Astrocyte of the spinal cord (primary cell): Measurements from ENCODE around the gene TBC1D1.

Source experiments
- DNase-seq: peaks from one replicate; pipeline ENCODE4 v3.0.0; 2011; ENCODE audit warnings: low read depth, low spot score
- H3K4me3 ChIP-seq: 2 replicates; pipeline ENCODE4 v1.5.1; 2011; ENCODE audit warnings: low read depth, mild to moderate bottlenecking, low read length, moderate library complexity
- CTCF ChIP-seq: IDR thresholded peaks from 2 replicates; pipeline ENCODE4 v1.5.1; 2012; ENCODE audit warnings: low read depth, mild to moderate bottlenecking, low read length, inconsistent platforms
- in situ Hi-C: cut with HindIII; loops from 2 replicates; pipeline ENCODE4 v1.10.0; 2017; ENCODE audit warnings: low sequenced_read_pairs

The TBC1D1 gene

GRCh38 chr4:38106311-38106710 lies 215.4 kb downstream of the TBC1D1 start:
- in situ Hi-C loops, result no loop called here
- H3K4me3 ChIP-seq, result no peak overlapping the region
- TF ChIP-seq CTCF, result no peak
- peak; percentile 47 for DNase-seq

GRCh38 chr4:38106886-38107514 lies 216.1 kb downstream of the TBC1D1 start:
- no peak overlapping the region for H3K4me3 ChIP-seq
- no peak for DNase-seq
- in situ Hi-C loops, result no loop called here
- no peak for TF ChIP-seq CTCF

GRCh38 chr4:38107818-38108217 lies 216.9 kb downstream of the TBC1D1 start:
- DNase-seq, result no peak
- no peak for TF ChIP-seq CTCF
- H3K4me3 ChIP-seq, result no peak overlapping the region
- in situ Hi-C loops, result no loop called here

- H3K4me3 ChIP-seq, result no peak overlapping the region
- in situ Hi-C loops, result no loop called here
- no peak for DNase-seq
- no peak for TF ChIP-seq CTCF
Observed at GRCh38 chr4:38109370-38109769, 218.5 kb downstream of the TBC1D1 start.

GRCh38 chr4:38109896-38110295 lies 219.0 kb downstream of the TBC1D1 start:
- no peak for TF ChIP-seq CTCF
- H3K4me3 ChIP-seq, result no peak overlapping the region
- no peak for DNase-seq
- in situ Hi-C loops, result no loop called here

GRCh38 chr4:38111024-38111423 lies 220.1 kb downstream of the TBC1D1 start:
- no peak overlapping the region for H3K4me3 ChIP-seq
- TF ChIP-seq CTCF, result no peak
- in situ Hi-C loops, result no loop called here
- DNase-seq, result no peak

GRCh38 chr4:38111717-38112116 lies 220.8 kb downstream of the TBC1D1 start:
- H3K4me3 ChIP-seq, result no peak overlapping the region
- TF ChIP-seq CTCF, result no peak
- in situ Hi-C loops, result no loop called here
- no peak for DNase-seq
